Glutamatergic neuron (in vitro differentiated cells): ENCODE measurements around the gene CLPTM1. TPM values are rescaled to one million over a fixed set of nuclear protein-coding genes. Genes with fewer than 3 reads are reported as not detected.

ENCODE experiments used
- DNase-seq: peaks from one replicate; pipeline ENCODE4 v3.0.0; 2022
- H3K27ac Mint-ChIP-seq: one replicate; pipeline ENCODE4 v1.8.0; 2020; ENCODE audit warnings: mild to moderate bottlenecking, mixed read lengths, inconsistent platforms; ENCODE audit not compliant: unreplicated experiment
- H3K27me3 Mint-ChIP-seq: one replicate; pipeline ENCODE4 v1.8.0; 2020; ENCODE audit warnings: mild to moderate bottlenecking, moderate library complexity, mixed read lengths, inconsistent platforms; ENCODE audit not compliant: unreplicated experiment
- H3K36me3 Mint-ChIP-seq: one replicate; pipeline ENCODE4 v1.8.0; 2020; ENCODE audit warnings: mild to moderate bottlenecking, mixed read lengths, inconsistent platforms; ENCODE audit not compliant: unreplicated experiment
- H3K4me1 Mint-ChIP-seq: one replicate; pipeline ENCODE4 v1.8.0; 2020; ENCODE audit warnings: mild to moderate bottlenecking, low read depth, mixed read lengths, inconsistent platforms; ENCODE audit not compliant: unreplicated experiment
- H3K4me3 Mint-ChIP-seq: one replicate; pipeline ENCODE4 v1.8.0; 2020; ENCODE audit warnings: mild to moderate bottlenecking, mixed read lengths, inconsistent platforms; ENCODE audit not compliant: unreplicated experiment
- H3K9me3 Mint-ChIP-seq: one replicate; pipeline ENCODE4 v1.8.0; 2020; ENCODE audit warnings: mild to moderate bottlenecking, moderate library complexity, mixed read lengths, inconsistent platforms; ENCODE audit not compliant: unreplicated experiment
- total RNA-seq: library from RNA; stranded (reverse); fragmentation: NEBNext Ultra II Directional; extraction: Animal tissue kit (Norgen Biotek cat#: 25700); gene quantifications from one replicate; pipeline ENCODE4 v1.2.1, GENCODE V29; 2021; ENCODE audit not compliant: unreplicated experiment
- TF ChIP-seq, protein P1 (sequence below): fragments of 200-600 bp; sonication (generic); IDR thresholded peaks from one replicate; pipeline ENCODE4 v1.5.0; 2021; ENCODE audit not compliant: partially characterized antibody, unreplicated experiment

Gene CLPTM1
- total RNA-seq, 1 donor from 2014 or later, result 102 TPM

DNA sequence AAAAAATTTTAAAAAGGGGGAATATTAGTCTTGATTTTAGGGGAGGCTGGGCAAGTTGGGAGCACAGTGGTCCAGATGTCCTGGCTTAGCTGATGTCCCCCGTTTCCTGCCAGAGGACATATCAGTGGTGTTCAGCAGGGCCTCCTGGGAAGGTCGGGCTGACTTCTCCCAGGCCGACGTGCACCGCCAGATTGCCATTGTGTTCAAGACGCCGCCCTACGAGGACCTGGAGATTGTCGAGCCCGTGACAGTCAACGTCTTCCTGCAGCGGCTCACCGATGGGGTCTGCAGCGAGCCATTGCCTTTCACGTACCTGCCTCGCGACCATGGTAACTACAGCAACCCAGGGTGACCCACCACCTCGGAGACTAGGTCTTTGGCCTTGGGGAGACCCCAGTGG, 77.2 kb downstream of the CLPTM1 start:
- Mint-ChIP-seq H3K4me3 (no peak overlapping the region), H3K36me3 (no peaks in the 10 kb centered on the region), H3K4me1 (no peaks in the 10 kb centered on the region), H3K27ac (no peak overlapping the region), H3K9me3 (peaks cover 1% of the 10 kb centered on the region), H3K27me3 (peaks cover 4% of the 10 kb centered on the region)
- DNase-seq, result no peak
- TF ChIP-seq, protein P1, sequence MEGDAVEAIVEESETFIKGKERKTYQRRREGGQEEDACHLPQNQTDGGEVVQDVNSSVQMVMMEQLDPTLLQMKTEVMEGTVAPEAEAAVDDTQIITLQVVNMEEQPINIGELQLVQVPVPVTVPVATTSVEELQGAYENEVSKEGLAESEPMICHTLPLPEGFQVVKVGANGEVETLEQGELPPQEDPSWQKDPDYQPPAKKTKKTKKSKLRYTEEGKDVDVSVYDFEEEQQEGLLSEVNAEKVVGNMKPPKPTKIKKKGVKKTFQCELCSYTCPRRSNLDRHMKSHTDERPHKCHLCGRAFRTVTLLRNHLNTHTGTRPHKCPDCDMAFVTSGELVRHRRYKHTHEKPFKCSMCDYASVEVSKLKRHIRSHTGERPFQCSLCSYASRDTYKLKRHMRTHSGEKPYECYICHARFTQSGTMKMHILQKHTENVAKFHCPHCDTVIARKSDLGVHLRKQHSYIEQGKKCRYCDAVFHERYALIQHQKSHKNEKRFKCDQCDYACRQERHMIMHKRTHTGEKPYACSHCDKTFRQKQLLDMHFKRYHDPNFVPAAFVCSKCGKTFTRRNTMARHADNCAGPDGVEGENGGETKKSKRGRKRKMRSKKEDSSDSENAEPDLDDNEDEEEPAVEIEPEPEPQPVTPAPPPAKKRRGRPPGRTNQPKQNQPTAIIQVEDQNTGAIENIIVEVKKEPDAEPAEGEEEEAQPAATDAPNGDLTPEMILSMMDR, result no peak

- Mint-ChIP-seq H3K4me3 (no peak overlapping the region), H3K27me3 (peaks cover 7% of the 10 kb centered on the region), H3K9me3 (peaks cover 6% of the 10 kb centered on the region), H3K27ac (no peak overlapping the region), H3K36me3 (no peaks in the 10 kb centered on the region), H3K4me1 (peaks cover 8% of the 10 kb centered on the region)
- TF ChIP-seq, protein P1, result no peak
- no peak for DNase-seq
Measured at GRCh38 chr19:45035755-45036154, 80.6 kb downstream of the CLPTM1 start.

DNA sequence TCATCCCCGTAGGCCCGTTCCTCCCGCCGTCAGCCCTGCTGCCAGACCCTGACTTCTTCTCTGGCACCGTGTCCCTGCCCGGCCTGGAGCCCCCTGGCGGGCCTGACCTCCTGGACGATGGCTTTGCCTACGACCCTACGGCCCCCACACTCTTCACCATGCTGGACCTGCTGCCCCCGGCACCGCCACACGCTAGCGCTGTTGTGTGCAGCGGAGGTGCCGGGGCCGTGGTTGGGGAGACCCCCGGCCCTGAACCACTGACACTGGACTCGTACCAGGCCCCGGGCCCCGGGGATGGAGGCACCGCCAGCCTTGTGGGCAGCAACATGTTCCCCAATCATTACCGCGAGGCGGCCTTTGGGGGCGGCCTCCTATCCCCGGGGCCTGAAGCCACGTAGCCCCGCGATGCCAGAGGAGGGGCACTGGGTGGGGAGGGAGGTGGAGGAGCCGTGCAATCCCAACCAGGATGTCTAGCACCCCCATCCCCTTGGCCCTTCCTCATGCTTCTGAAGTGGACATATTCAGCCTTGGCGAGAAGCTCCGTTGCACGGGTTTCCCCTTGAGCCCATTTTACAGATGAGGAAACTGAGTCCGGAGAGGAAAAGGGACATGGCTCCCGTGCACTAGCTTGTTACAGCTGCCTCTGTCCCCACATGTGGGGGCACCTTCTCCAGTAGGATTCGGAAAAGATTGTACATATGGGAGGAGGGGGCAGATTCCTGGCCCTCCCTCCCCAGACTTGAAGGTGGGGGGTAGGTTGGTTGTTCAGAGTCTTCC, 82.4 kb downstream of the CLPTM1 start:
- Mint-ChIP-seq H3K9me3 (peaks cover 6% of the 10 kb centered on the region), H3K36me3 (no peaks in the 10 kb centered on the region)

GRCh38 chr19:45038931-45039893, 84.0 kb downstream of the CLPTM1 start, which contains the start of gene CLASRP:
Gene CLASRP, plus strand, starts transcription at chr19:45039045. Its CDS starts 1,168 bp downstream, at chr19:45040213.
- Mint-ChIP-seq H3K4me1 (peaks cover 8% of the 10 kb centered on the region), H3K27me3 (peaks cover 7% of the 10 kb centered on the region), H3K27ac (peak within 1 kb of the TSS; percentile 89), H3K9me3 (peaks cover 6% of the 10 kb centered on the region), H3K36me3 (no peaks in the 10 kb centered on the region), H3K4me3 (peak within 1 kb of the TSS; percentile 99)
- TF ChIP-seq, protein P1, result no peak
- peak; percentile 95 for DNase-seq

More for the DNA sequence above, 82.4 kb downstream of the CLPTM1 start:
- no peak overlapping the region for H3K4me3 Mint-ChIP-seq
- H3K4me1 Mint-ChIP-seq, result peaks cover 8% of the 10 kb centered on the region
- TF ChIP-seq, protein P1, result no peak
- no peak overlapping the region for H3K27ac Mint-ChIP-seq
- peaks cover 7% of the 10 kb centered on the region for H3K27me3 Mint-ChIP-seq
- no peak for DNase-seq
